K562 (cell line): Measurements from ENCODE around the gene ADTRP. TPM values are rescaled to one million over a fixed set of nuclear protein-coding genes. Genes with fewer than 3 reads are reported as not detected.
"Not testable (repeated sequence)": the region's sequence is repeated elsewhere in the genome, so short reads cannot be mapped to it uniquely, and the experiment has no call there.

Experiments used
- ATAC-seq: fragments of 200-7000 bp; cut with Tn5 transposase; 3 replicates; pipeline ENCODE4 v1.9.1; 2020; ENCODE audit warnings: moderate library complexity
- BruUV-seq: library from RNA; stranded (reverse); fragments of 400-500 nt; replicated peaks from 2 replicates; lab custom pipeline; 2021; lab: Mats Ljungman, UMichigan
- CTCF ChIA-PET: fragments of 300-600 bp; formaldehyde crosslinking; extraction: SDS; loops from one replicate; lab custom pipeline; 2021; ENCODE audit warnings: low intra/inter-chr PET ratio; lab: Yijun Ruan, JAX
- POLR2A ChIA-PET: fragments of 300-600, 350-650 bp; sonication (Branson Sonifier 250); formaldehyde crosslinking; extraction: SDS; loops from one replicate; lab custom pipeline; 2021; ENCODE audit warnings: antibody characterized with exemption, inconsistent platforms; lab: Yijun Ruan, JAX
- DNase-seq, 4 experiments: peaks; one replicate each; pipeline versions ENCODE4 v3.0.0 to v3.0.0-alpha.2; 2011 to 2018; ENCODE audit warnings: low spot score in 3 of 4, mixed read lengths in 3 of 4; ENCODE audit errors: extremely low read depth in 1 of 4
- FAIRE-seq: peaks from 2 replicates; lab custom pipeline; 2011; peaks lifted over from hg19 to GRCh38; lab: Jason Lieb, UNC
- H2AFZ ChIP-seq: 2 replicates; pipeline ENCODE4 v1.6.0; 2011; ENCODE audit warnings: low read depth, low read length, control low read depth, inconsistent platforms
- H3K27ac ChIP-seq: fragments of 200-600 bp; 3 replicates; pipeline ENCODE4 v1.8.0; 2011; ENCODE audit warnings: low read depth, mild to moderate bottlenecking, control low read depth, inconsistent platforms, low read length, moderate library complexity, mixed read lengths; ENCODE audit errors: extremely low read depth
- H3K27me3 ChIP-seq, 2 experiments: fragments of 300-600 bp in 1 of 2; 2 replicates in 1 of 2; 3 replicates in 1 of 2; pipeline versions ENCODE4 v1.6.0 to v1.8.0; 2011; ENCODE audit warnings: inconsistent platforms in 2 of 2, low read length in 2 of 2, mild to moderate bottlenecking in 1 of 2, mixed read lengths in 1 of 2, moderate library complexity in 1 of 2; ENCODE audit not compliant: control insufficient read depth in 2 of 2, insufficient read depth in 2 of 2
- H3K36me3 ChIP-seq: fragments of 300-600 bp; 3 replicates; pipeline ENCODE4 v1.8.0; 2011; ENCODE audit warnings: mild to moderate bottlenecking, low read length, inconsistent platforms; ENCODE audit not compliant: control insufficient read depth, insufficient read depth
- H3K4me1 ChIP-seq, 2 experiments: fragments of 200-600 bp in 1 of 2; replicated peaks in 1 of 2; 2 replicates in 1 of 2; 3 replicates in 1 of 2; pipeline versions ENCODE4 v1.5.1 to v1.8.0; 2011; ENCODE audit warnings: inconsistent platforms in 2 of 2, low read length in 2 of 2, mild to moderate bottlenecking in 1 of 2, mixed read lengths in 1 of 2, moderate library complexity in 1 of 2; ENCODE audit not compliant: control insufficient read depth in 2 of 2, insufficient read depth in 2 of 2
- H3K4me2 ChIP-seq: 2 replicates; pipeline ENCODE4 v1.6.1; 2011; ENCODE audit warnings: low read length, control low read depth, inconsistent platforms, mixed read lengths; ENCODE audit not compliant: insufficient read depth
- H3K4me3 ChIP-seq: fragments of 200-600 bp; sonication (generic), shearing (Covaris generic); 2 replicates; pipeline ENCODE4 v1.5.1; 2016; ENCODE audit warnings: control low read depth, inconsistent platforms
- H3K79me2 ChIP-seq: fragments of 200-600 bp; 3 replicates; pipeline ENCODE4 v1.8.0; 2011; ENCODE audit warnings: low read length, inconsistent platforms; ENCODE audit not compliant: control insufficient read depth, insufficient read depth
- H3K9ac ChIP-seq, 2 experiments: 2 replicates each; pipeline versions ENCODE4 v1.6.0 to v1.6.1; 2011; ENCODE audit warnings: low read depth in 2 of 2, low read length in 2 of 2, control low read depth in 1 of 2, inconsistent platforms in 1 of 2, mild to moderate bottlenecking in 1 of 2, mixed read lengths in 1 of 2; ENCODE audit not compliant: insufficient read depth in 1 of 2
- H3K9me1 ChIP-seq: one replicate; pipeline ENCODE4 v1.6.0; 2011; ENCODE audit warnings: inconsistent platforms, mild to moderate bottlenecking, low read length, moderate library complexity; ENCODE audit not compliant: control insufficient read depth, insufficient read depth
- H3K9me3 ChIP-seq: replicated peaks from 2 replicates; pipeline ENCODE4 v1.5.1; 2011; ENCODE audit warnings: low read depth, low read length, inconsistent platforms; ENCODE audit not compliant: control insufficient read depth, insufficient read depth
- H4K20me1 ChIP-seq: replicated peaks from 2 replicates; pipeline ENCODE4 v1.6.1; 2011; ENCODE audit warnings: low read length, inconsistent platforms, mixed read lengths; ENCODE audit not compliant: control insufficient read depth, insufficient read depth
- BCOR ChIP-seq: fragments of 450-650 bp; IDR thresholded peaks from 2 replicates; pipeline ENCODE4 v1.6.1; 2016
- COPS2 ChIP-seq: fragments of 450-650 bp; conservative IDR thresholded peaks from 2 replicates; pipeline ENCODE4 v1.6.1; 2016; ENCODE audit warnings: mild to moderate bottlenecking, moderate library complexity
- JUND ChIP-seq, 2 experiments: IDR thresholded peaks; 2 replicates in 1 of 2; 3 replicates in 1 of 2; pipeline ENCODE4 v1.6.1; 2011; ENCODE audit warnings: borderline replicate concordance in 2 of 2, low read depth in 2 of 2, low read length in 2 of 2, improper control_type of control experiment in 1 of 2, missing biosample characterization in 1 of 2, missing genetic modification characterization in 1 of 2, missing genetic modification reagents in 1 of 2
- MEIS2 ChIP-seq: fragments of 450-650 bp; IDR thresholded peaks from 2 replicates; pipeline ENCODE4 v1.6.1; 2014; ENCODE audit warnings: mild to moderate bottlenecking; ENCODE audit not compliant: partially characterized antibody
- OTX1 ChIP-seq: fragments of 450-650 bp; formaldehyde crosslinking; IDR thresholded peaks from 2 replicates; pipeline ENCODE4 v1.4.0; 2022; ENCODE audit warnings: mild to moderate bottlenecking
- SRSF1 ChIP-seq: fragments of 200-400 bp; formaldehyde crosslinking; IDR thresholded peaks from 2 replicates; pipeline ENCODE4 v1.6.1; 2017; ENCODE audit warnings: mild to moderate bottlenecking, low read depth, low read length, moderate library complexity
- TRIM24 ChIP-seq, 2 experiments: fragments of 450-650 bp; IDR thresholded peaks; 2 replicates each; pipeline ENCODE4 v1.6.1; 2016
- ZNF146 ChIP-seq: IDR thresholded peaks from one replicate; pipeline ENCODE4 v1.6.1; 2018; ENCODE audit warnings: missing compliant biosample characterization; ENCODE audit not compliant: unreplicated experiment
- ZNF212 ChIP-seq: fragments of 450-650 bp; formaldehyde crosslinking; IDR thresholded peaks from 2 replicates; pipeline ENCODE4 v1.4.0; 2020; ENCODE audit warnings: mild to moderate bottlenecking
- ZNF408 ChIP-seq: fragments of 250-450 bp; sonication (Bioruptor Pico); IDR thresholded peaks from 2 replicates; pipeline ENCODE4 v1.4.0; 2020; ENCODE audit warnings: low read depth, mild to moderate bottlenecking, moderate library complexity
- WGBS: fragments of 100-300 bp; shearing (Covaris generic); methylation state at CpG from one replicate; pipeline ENCODE4 v1.1.6; 2016; ENCODE audit warnings: low coverage, mixed read lengths; ENCODE audit not compliant: insufficient coverage; ENCODE audit errors: missing lambda C conversion rate; 5-methylcytosine and 5-hydroxymethylcytosine counted together
- in situ Hi-C: fragments of 300-500 bp; cut with MboI; formaldehyde crosslinking; loops from 4 replicates; pipeline ENCODE4 v1.15.0; 2018; ENCODE audit warnings: inconsistent platforms, mixed read lengths
- intact Hi-C: fragments of 100-400 bp; cut with micrococcal nuclease; formaldehyde crosslinking; loops from 2 replicates; pipeline ENCODE4 v1.14.2; 2022
- polyA plus RNA-seq, 8 experiments: library from polyadenylated mRNA; depleted of rRNA in 4 of 8; stranded (reverse) in 5 of 8; unstranded in 3 of 8; fragments of >200 nt; fragmentation: Nextera tagmentation in 2 of 8; fragmentation: Illumina TruSeq in 1 of 8; extraction: Ambion mirVana in 2 of 8; extraction: Trizol in 1 of 8; gene quantifications; 2 replicates each; pipeline versions ENCODE4 v1.2.1 to v1.2.3, GENCODE V29; 2011 to 2014; ENCODE audit warnings: inconsistent platforms in 1 of 8, missing spikeins in 1 of 8
- total RNA-seq, 7 experiments: library from RNA; depleted of rRNA in 6 of 7; stranded (reverse); fragments of >200 nt in 6 of 7; fragmentation: Illumina TruSeq in 2 of 7; extraction: Trizol in 2 of 7; gene quantifications; 2 replicates each; pipeline versions ENCODE4 v1.2.1 to v1.2.3, GENCODE V29; 2011 to 2021; ENCODE audit warnings: low replicate concordance in 1 of 7
- TF ChIP-seq, protein P1 (sequence below), 2 experiments: fragments of 250-450 bp in 1 of 2; fragments of 450-650 bp in 1 of 2; sonication (Bioruptor Pico) in 1 of 2; IDR thresholded peaks; 2 replicates each; pipeline versions ENCODE4 v1.6.1 to v1.8.0; 2016 to 2021; ENCODE audit warnings: mild to moderate bottlenecking in 2 of 2, moderate library complexity in 2 of 2, missing compliant biosample characterization in 1 of 2, missing genetic modification characterization in 1 of 2

Gene ADTRP
- total and polyA plus RNA-seq, 9 of the 15 experiments (the other 6 are each of a cell fraction or from before 2014, with no cell fraction given), result 7.4 to 24.0 (median 13.6) TPM

DNA sequence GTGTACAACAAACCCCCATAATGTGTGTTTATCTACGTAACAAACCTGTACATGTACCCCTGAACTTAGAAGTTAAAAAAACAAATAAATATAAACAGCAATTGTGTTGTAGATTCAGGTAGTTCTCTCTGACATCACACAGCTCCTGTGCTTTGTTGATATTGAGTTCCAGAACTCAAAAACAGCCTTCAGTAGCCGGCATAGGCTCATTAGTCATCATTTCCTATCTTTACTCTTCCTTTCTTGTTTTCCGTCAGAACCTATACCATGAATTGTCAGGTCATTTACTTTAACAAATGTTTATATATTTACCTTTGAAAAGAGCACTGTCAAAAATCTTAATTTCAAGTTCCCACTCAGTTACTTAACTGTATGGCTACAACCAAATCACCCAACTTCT, 88.8 kb downstream of the ADTRP start (continued):
- no peak for TF ChIP-seq ZNF408 (CRISPR knock-in tag)
- TF ChIP-seq, all 486 proteins: peak for 0

DNA sequence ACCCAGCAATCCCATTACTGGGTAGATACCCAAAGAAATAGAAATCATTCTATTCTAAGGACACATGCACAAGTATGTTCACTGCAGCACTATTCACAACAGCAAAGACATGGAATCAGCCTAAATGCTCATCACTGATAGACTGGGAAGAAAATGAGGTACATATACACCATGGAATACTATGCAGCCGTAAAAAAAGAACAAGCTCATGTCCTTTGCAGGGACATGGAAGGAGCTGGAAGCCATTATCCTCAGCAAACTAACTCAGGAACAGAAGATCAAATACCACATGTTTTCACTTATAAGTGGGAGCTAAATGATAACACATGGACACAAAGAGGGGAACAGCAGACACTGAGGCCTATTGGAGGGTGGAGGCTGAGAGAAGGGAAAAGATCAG, 89.2 kb downstream of the ADTRP start:
- H3K9me3 ChIP-seq, in situ Hi-C loops, DNase-seq, H3K4me2 ChIP-seq, POLR2A ChIA-PET, H3K4me1 ChIP-seq, H3K79me2 ChIP-seq, H2AFZ ChIP-seq, intact Hi-C loops, BruUV-seq, H3K27me3 ChIP-seq, H3K27ac ChIP-seq, H3K9me1 ChIP-seq, CTCF ChIA-PET, H4K20me1 ChIP-seq, H3K4me3 ChIP-seq, H3K9ac ChIP-seq, H3K36me3 ChIP-seq, ATAC-seq, FAIRE-seq: not testable (repeated sequence)
- TF ChIP-seq ZNF146, result peak; percentile 79
- WGBS, result 67% methylated on average over 1 of the region's 1 CpG

DNA sequence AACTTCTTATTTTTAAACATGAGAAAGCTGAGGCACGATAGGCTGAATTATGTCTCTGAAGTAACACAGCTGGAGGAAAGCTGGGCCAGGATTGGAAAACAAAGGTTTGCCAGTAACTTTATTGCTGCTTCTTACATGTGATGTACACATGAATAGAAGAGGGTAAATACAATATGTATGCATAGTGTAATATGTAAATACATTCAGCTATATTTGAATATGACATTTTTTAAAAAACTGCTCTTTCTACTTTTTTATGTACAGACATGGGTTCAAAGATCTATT, 90.2 kb downstream of the ADTRP start:
- H3K27me3 ChIP-seq, result no peaks in the 10 kb centered on the region
- H4K20me1 ChIP-seq, result no peaks in the 10 kb centered on the region
- in situ Hi-C loops, result no loop called here
- H3K27ac ChIP-seq, result no peak overlapping the region
- intact Hi-C loops, result no loop called here
- no TSS peak for BruUV-seq
- ATAC-seq (no peak), DNase-seq (no peak), FAIRE-seq (no peak)
- H3K9ac ChIP-seq, result no peak overlapping the region
- no peaks in the 10 kb centered on the region for H3K36me3 ChIP-seq
- no peak overlapping the region for H3K4me3 ChIP-seq
- no peaks in the 10 kb centered on the region for H3K9me3 ChIP-seq
- no peaks in the 10 kb centered on the region for H3K9me1 ChIP-seq
- H3K4me1 ChIP-seq, result no peaks in the 10 kb centered on the region; a peak in 1 of 5 replicates
- H2AFZ ChIP-seq, result no peak overlapping the region; the same call in 1 of the 2 replicates
- ChIA-PET POLR2A (interaction anchor here (0.6 kb wide), 1 partner anchor 286 kb away, joined by 3 read pairs; no protein-coding TSS in a partner anchor), CTCF (interaction anchor here (0.6 kb wide), 1 partner anchor 387 kb away, joined by 5 read pairs; no protein-coding TSS in a partner anchor)
- no peaks in the 10 kb centered on the region for H3K79me2 ChIP-seq
- H3K4me2 ChIP-seq, result no peak overlapping the region
- 38% methylated on average over 1 of the region's 1 CpG for WGBS
- TF ChIP-seq OTX1 (CRISPR knock-in tag) (no peak), JUND (IDR thresholded peaks at IDR 0.05; ENCODE audit: borderline replicate concordance, low read depth, low read length) (no peak), JUND (tag; IDR thresholded peaks at IDR 0.05; ENCODE audit: borderline replicate concordance, low read depth, low read length) (no peak), ZNF212 (CRISPR knock-in tag) (no peak), BCOR (no peak), MEIS2 (no peak), COPS2 (no peak), SRSF1 (no peak), TRIM24 (IDR thresholded peaks at IDR 0.05) (no peak)
- TF ChIP-seq, protein P1, sequence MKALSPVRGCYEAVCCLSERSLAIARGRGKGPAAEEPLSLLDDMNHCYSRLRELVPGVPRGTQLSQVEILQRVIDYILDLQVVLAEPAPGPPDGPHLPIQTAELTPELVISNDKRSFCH (CRISPR knock-in tag; IDR thresholded peaks at IDR 0.05), result no peak
- TF ChIP-seq, protein P1 (tag; IDR thresholded peaks at IDR 0.05), result no peak
